HEK293 (cell line): ENCODE measurements around the gene ZNF692.

ENCODE experiments used
- CTCF ChIA-PET: fragments of 350-600 bp; formaldehyde crosslinking; extraction: SDS; loops from one replicate; lab custom pipeline; 2021; ENCODE audit warnings: antibody characterized with exemption; lab: Yijun Ruan, JAX
- POLR2A ChIA-PET: fragments of 300-600 bp; formaldehyde crosslinking; extraction: SDS; loops from one replicate; lab custom pipeline; 2020; ENCODE audit warnings: antibody characterized with exemption, inconsistent platforms; lab: Yijun Ruan, JAX
- H3K27ac ChIP-seq: fragments of 200-500 bp; sonication (Bioruptor generic); 2 replicates; pipeline ENCODE4 v1.5.1; 2014; ENCODE audit warnings: low read depth, low read length, control low read depth, inconsistent platforms; ENCODE audit errors: extremely low read depth
- H3K36me3 ChIP-seq, 2 experiments: fragments of 200-500 bp in 1 of 2; sonication (Bioruptor generic) in 1 of 2; 1 replicate in 1 of 2; 2 replicates in 1 of 2; pipeline ENCODE4 v1.5.1; 2014 to 2017; ENCODE audit warnings: inconsistent platforms in 2 of 2, low read length in 2 of 2; ENCODE audit not compliant: control insufficient read depth in 2 of 2, insufficient read depth in 1 of 2
- H3K4me1 ChIP-seq: fragments of 200-500 bp; sonication (Bioruptor generic); 2 replicates; pipeline ENCODE4 v1.5.1; 2014; ENCODE audit warnings: mild to moderate bottlenecking, low read length, inconsistent platforms; ENCODE audit not compliant: control insufficient read depth, insufficient read depth
- H3K4me3 ChIP-seq: 2 replicates; pipeline ENCODE4 v1.5.1; 2011; ENCODE audit warnings: low read depth, mild to moderate bottlenecking, control low read depth, low read length, moderate library complexity
- H3K9me3 ChIP-seq: fragments of 200-500 bp; sonication (Bioruptor generic); 2 replicates; pipeline ENCODE4 v1.5.1; 2014; ENCODE audit warnings: low read depth, low read length, inconsistent platforms; ENCODE audit not compliant: control insufficient read depth, insufficient read depth
- HOXD13 ChIP-seq: sonication (generic); formaldehyde crosslinking; IDR thresholded peaks from 2 replicates; pipeline ENCODE4 v1.8.0; 2022; ENCODE audit warnings: missing genetic modification reagents, borderline replicate concordance
- PRDM4 ChIP-seq: fragments of 450-650 bp; formaldehyde crosslinking; IDR thresholded peaks from 2 replicates; pipeline ENCODE4 v1.5.1; 2017; ENCODE audit warnings: missing biosample characterization, missing genetic modification characterization
- SCRT1 ChIP-seq: fragments of 450-650 bp; formaldehyde crosslinking; IDR thresholded peaks from 2 replicates; pipeline ENCODE4 v1.5.1; 2016; ENCODE audit warnings: missing biosample characterization, missing genetic modification characterization, borderline replicate concordance
- SP2 ChIP-seq: fragments of 450-650 bp; formaldehyde crosslinking; IDR thresholded peaks from 2 replicates; pipeline ENCODE4 v1.5.1; 2016; ENCODE audit warnings: missing biosample characterization, missing genetic modification characterization
- SP3 ChIP-seq: fragments of 450-650 bp; formaldehyde crosslinking; IDR thresholded peaks from 2 replicates; pipeline ENCODE4 v1.5.1; 2016; ENCODE audit warnings: missing biosample characterization, missing genetic modification characterization
- ZBTB48 ChIP-seq: fragments of 450-650 bp; formaldehyde crosslinking; IDR thresholded peaks from 2 replicates; pipeline ENCODE4 v1.5.1; 2016; ENCODE audit warnings: missing biosample characterization, missing genetic modification characterization
- ZFHX2 ChIP-seq: fragments of 450-650 bp; formaldehyde crosslinking; conservative IDR thresholded peaks from 2 replicates; pipeline ENCODE4 v1.5.1; 2016; ENCODE audit warnings: missing biosample characterization, missing genetic modification characterization
- ZNF133 ChIP-seq: fragments of 450-650 bp; formaldehyde crosslinking; IDR thresholded peaks from 2 replicates; pipeline ENCODE4 v1.5.1; 2016; ENCODE audit warnings: missing biosample characterization, missing genetic modification characterization
- ZNF239 ChIP-seq: fragments of 450-650 bp; formaldehyde crosslinking; IDR thresholded peaks from 2 replicates; pipeline ENCODE4 v1.5.1; 2016; ENCODE audit warnings: missing biosample characterization, missing genetic modification characterization
- ZNF266 ChIP-seq: fragments of 450-650 bp; formaldehyde crosslinking; IDR thresholded peaks from 2 replicates; pipeline ENCODE4 v1.5.1; 2016; ENCODE audit warnings: missing biosample characterization, missing genetic modification characterization, low read depth
- ZNF350 ChIP-seq: fragments of 450-650 bp; formaldehyde crosslinking; IDR thresholded peaks from 2 replicates; pipeline ENCODE4 v1.5.0; 2017; ENCODE audit warnings: missing biosample characterization, mild to moderate bottlenecking, missing genetic modification characterization
- ZNF571 ChIP-seq: fragments of 450-650 bp; formaldehyde crosslinking; IDR thresholded peaks from 2 replicates; pipeline ENCODE4 v1.5.0; 2017; ENCODE audit warnings: missing biosample characterization, missing genetic modification characterization
- ZNF621 ChIP-seq: fragments of 450-650 bp; formaldehyde crosslinking; IDR thresholded peaks from 2 replicates; pipeline ENCODE4 v1.5.1; 2017; ENCODE audit warnings: missing biosample characterization, missing genetic modification characterization
- ZNF626 ChIP-seq: fragments of 450-650 bp; sonication (Bioruptor Pico); formaldehyde crosslinking; IDR thresholded peaks from 2 replicates; pipeline ENCODE4 v1.5.1; 2018; ENCODE audit warnings: missing biosample characterization, missing genetic modification characterization, inconsistent platforms
- ZNF776 ChIP-seq: fragments of 450-650 bp; formaldehyde crosslinking; IDR thresholded peaks from 2 replicates; pipeline ENCODE4 v1.5.0; 2017; ENCODE audit warnings: missing biosample characterization, missing genetic modification characterization, borderline replicate concordance
- ZSCAN30 ChIP-seq: fragments of 450-650 bp; IDR thresholded peaks from 2 replicates; pipeline ENCODE4 v1.5.1; 2018; ENCODE audit warnings: missing biosample characterization, mild to moderate bottlenecking, missing genetic modification characterization, moderate library complexity
- TF ChIP-seq, protein P1 (sequence below): fragments of 450-650 bp; formaldehyde crosslinking; IDR thresholded peaks from 2 replicates; pipeline ENCODE4 v1.5.1; 2016; ENCODE audit warnings: missing biosample characterization, missing genetic modification characterization
- TF ChIP-seq, protein P2 (sequence below): fragments of 450-650 bp; formaldehyde crosslinking; IDR thresholded peaks from 2 replicates; pipeline ENCODE4 v1.5.1; 2016; ENCODE audit warnings: missing biosample characterization, missing genetic modification characterization
- TF ChIP-seq, protein P3 (sequence below): fragments of 450-650 bp; formaldehyde crosslinking; IDR thresholded peaks from 2 replicates; pipeline ENCODE4 v1.5.1; 2016; ENCODE audit warnings: missing biosample characterization, missing genetic modification characterization, low read depth
- TF ChIP-seq, protein P4 (sequence below): fragments of 450-650 bp; IDR thresholded peaks from 2 replicates; pipeline ENCODE4 v1.5.1; 2018; ENCODE audit warnings: missing biosample characterization, missing genetic modification characterization

ZNF692 gene

DNA sequence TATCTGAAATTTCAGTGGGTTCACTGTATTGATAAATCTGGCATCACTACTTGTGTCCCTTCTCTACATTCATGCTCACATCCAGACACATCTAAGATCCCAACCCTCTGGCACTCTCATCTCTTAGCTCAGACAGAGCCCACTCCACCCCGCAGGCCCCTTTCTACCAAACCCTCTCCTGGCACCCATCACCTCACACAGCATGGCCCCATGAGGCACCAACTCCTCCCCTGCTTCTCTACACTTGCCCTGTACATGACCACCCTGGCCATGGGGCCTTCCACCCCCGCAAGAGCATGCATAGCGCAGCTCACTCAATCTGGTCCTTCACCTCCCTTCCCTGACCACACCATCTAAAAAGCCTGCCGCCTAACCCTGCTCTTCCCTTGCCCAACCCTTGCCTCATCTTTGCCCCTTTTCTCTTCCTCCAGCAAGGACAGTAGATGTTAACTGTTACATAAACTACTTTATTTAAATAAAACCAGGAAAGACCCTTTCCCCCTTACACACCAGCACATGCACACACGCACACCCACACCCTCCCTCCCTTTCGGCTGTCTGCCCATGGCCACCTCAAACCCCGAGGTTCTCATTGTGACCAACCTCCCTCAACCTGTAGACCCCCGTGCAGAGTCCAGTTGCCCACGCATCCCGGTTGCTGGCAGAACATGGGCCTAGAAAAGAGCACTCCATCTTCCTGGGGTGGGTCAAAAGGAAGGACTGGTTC, 48.7 kb downstream of the ZNF692 start:
- Histone ChIP-seq H3K4me3 (no peak overlapping the region), H3K36me3 (peaks cover 0 to 28% of the 10 kb centered on the region in 2 experiments; a peak in 1 of 3 replicates), H3K27ac (no peak overlapping the region), H3K4me1 (no peaks in the 10 kb centered on the region), H3K9me3 (no peaks in the 10 kb centered on the region)
- ChIA-PET CTCF (interaction anchor here (0.6 kb wide), 1 partner anchor 188 kb away, joined by 3 read pairs; no protein-coding TSS in a partner anchor), POLR2A (no interaction called here)
- TF ChIP-seq SP2 (tag by site-specific recombination) = no peak
- TF ChIP-seq, protein P1, sequence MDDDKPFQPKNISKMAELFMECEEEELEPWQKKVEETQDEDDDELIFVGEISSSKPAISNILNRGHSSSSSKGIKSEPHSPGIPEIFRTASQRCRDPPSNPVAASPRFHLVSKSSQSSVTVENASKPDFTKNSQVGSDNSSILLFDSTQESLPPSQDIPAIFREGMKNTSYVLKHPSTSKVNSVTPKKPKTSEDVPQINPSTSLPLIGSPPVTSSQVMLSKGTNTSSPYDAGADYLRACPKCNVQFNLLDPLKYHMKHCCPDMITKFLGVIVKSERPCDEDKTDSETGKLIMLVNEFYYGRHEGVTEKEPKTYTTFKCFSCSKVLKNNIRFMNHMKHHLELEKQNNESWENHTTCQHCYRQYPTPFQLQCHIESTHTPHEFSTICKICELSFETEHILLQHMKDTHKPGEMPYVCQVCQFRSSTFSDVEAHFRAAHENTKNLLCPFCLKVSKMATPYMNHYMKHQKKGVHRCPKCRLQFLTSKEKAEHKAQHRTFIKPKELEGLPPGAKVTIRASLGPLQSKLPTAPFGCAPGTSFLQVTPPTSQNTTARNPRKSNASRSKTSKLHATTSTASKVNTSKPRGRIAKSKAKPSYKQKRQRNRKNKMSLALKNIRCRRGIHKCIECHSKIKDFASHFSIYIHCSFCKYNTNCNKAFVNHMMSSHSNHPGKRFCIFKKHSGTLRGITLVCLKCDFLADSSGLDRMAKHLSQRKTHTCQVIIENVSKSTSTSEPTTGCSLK (tag by site-specific recombination) = no peak
- TF ChIP-seq HOXD13 (CRISPR knock-in tag) = no peak
- TF ChIP-seq ZNF776 = no peak
- TF ChIP-seq PRDM4 = no peak
- TF ChIP-seq ZNF266 (tag by site-specific recombination) = no peak
- TF ChIP-seq, protein P2, sequence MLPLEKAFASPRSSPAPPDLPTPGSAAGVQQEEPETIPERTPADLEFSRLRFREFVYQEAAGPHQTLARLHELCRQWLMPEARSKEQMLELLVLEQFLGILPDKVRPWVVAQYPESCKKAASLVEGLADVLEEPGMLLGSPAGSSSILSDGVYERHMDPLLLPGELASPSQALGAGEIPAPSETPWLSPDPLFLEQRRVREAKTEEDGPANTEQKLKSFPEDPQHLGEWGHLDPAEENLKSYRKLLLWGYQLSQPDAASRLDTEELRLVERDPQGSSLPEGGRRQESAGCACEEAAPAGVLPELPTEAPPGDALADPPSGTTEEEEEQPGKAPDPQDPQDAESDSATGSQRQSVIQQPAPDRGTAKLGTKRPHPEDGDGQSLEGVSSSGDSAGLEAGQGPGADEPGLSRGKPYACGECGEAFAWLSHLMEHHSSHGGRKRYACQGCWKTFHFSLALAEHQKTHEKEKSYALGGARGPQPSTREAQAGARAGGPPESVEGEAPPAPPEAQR (tag by site-specific recombination) = no peak
- TF ChIP-seq, protein P3, sequence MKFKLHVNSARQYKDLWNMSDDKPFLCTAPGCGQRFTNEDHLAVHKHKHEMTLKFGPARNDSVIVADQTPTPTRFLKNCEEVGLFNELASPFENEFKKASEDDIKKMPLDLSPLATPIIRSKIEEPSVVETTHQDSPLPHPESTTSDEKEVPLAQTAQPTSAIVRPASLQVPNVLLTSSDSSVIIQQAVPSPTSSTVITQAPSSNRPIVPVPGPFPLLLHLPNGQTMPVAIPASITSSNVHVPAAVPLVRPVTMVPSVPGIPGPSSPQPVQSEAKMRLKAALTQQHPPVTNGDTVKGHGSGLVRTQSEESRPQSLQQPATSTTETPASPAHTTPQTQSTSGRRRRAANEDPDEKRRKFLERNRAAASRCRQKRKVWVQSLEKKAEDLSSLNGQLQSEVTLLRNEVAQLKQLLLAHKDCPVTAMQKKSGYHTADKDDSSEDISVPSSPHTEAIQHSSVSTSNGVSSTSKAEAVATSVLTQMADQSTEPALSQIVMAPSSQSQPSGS (tag by site-specific recombination) = no peak
- no peak for TF ChIP-seq SCRT1
- no peak for TF ChIP-seq ZNF626
- TF ChIP-seq ZNF350 = no peak
- no peak for TF ChIP-seq ZNF571
- TF ChIP-seq ZFHX2 = no peak
- TF ChIP-seq, protein P4, sequence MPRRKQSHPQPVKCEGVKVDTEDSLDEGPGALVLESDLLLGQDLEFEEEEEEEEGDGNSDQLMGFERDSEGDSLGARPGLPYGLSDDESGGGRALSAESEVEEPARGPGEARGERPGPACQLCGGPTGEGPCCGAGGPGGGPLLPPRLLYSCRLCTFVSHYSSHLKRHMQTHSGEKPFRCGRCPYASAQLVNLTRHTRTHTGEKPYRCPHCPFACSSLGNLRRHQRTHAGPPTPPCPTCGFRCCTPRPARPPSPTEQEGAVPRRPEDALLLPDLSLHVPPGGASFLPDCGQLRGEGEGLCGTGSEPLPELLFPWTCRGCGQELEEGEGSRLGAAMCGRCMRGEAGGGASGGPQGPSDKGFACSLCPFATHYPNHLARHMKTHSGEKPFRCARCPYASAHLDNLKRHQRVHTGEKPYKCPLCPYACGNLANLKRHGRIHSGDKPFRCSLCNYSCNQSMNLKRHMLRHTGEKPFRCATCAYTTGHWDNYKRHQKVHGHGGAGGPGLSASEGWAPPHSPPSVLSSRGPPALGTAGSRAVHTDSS (tag by site-specific recombination) = no peak
- no peak for TF ChIP-seq ZNF621 (tag by site-specific recombination)
- TF ChIP-seq ZBTB48 = no peak
- TF ChIP-seq ZNF133 (tag by site-specific recombination) = no peak
- no peak for TF ChIP-seq ZNF239 (tag by site-specific recombination)
- no peak for TF ChIP-seq SP3
- no peak for TF ChIP-seq ZSCAN30 (tag by site-specific recombination)
